Fibroblast of upper back skin (primary cell): ENCODE measurements around the gene TBK1.

Source experiments
- DNase-seq: peaks from one replicate; pipeline ENCODE4 v3.0.0-alpha.2; 2013

Gene TBK1

DNA sequence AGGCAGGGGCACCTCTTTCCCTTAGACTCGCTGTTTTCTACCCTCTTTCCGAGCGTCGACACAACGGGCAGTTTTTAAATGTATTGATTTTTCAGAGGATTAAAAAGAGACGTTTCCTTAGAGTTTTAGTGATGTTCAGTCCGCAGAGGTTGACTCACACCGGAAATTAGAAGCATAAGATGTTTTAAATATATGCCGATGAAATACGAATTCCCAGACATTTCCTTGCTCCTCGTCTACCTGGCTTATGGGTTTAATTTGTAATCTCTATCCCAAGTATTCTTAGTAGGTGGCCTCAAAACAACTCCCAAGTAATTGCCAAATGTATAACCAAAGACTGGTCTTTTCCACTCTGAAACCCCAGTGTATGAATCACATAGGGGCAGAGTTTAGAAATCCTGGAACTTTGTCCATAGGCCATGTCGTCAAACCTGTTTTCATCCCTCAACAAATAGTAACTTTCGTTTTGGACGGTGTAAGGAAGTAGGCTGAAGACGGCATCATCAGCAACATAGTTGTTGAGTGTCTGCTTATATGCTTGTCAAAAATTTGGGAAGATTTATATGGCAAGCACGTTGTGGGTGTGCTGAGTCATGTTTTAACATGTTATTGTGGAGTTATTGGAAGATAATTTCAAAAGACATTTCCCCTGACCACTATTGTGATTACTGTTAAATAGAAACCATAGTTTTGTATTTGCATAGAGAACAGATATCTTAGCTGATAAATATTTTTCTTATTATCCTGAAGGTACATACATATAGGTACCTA, 824 bp downstream of the TBK1 start:
- peak; percentile 81 for DNase-seq

DNA sequence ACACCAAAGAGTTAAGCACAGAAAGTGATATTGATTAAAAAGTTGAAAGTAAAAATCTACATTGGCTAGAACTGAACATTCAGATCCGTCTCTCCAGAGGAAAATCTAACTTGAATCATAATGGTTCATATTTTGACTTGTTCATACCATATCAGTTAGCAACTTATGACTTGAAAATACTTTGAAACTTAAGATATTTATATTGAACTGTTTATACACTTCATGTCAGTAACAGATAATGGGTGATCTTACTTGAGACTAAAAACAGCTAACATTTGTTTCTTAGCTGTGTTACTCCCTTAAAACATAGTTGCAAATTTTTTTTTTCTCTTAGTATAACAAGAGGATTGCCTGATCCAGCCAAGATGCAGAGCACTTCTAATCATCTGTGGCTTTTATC, 3.6 kb downstream of the TBK1 start:
- no peak for DNase-seq

DNA sequence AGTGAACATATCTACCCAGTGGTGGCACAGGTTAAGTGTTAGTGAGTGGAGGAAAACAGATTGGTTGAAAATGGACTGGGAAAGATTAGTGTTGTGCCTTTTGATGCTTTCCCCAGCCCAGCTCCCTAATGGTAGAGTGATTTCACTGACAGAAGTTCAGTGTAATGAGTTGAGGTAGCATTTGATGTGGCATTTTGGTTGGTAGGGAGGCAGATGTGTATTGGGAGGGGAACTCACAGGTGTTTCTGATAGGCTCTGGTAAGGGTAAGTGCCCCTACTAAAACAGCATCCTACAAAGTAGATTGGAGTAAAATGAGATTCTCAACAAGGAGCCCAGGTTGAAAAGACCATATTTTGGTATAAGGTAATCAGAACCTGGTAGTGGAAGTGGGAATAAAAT, 4.2 kb downstream of the TBK1 start:
- no peak for DNase-seq

DNA sequence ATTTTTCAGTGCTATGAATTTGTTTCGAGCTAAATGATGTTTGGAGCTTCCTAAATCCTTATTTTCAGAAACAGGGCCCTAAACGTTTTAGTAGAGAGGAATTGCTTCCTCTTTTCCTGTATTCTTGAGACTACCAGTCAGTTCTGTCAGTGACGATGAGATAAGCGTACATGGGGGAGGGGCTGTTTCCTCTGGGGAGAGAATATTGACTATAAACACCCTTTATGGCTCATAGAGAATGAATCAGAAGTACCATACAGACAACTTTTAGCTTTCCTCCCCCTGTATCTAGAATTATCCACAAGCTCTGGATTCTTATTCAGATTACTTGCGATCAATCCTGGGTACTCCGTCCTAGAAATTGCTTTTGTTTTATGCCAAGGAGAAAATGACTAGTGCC, 5.1 kb downstream of the TBK1 start:
- DNase-seq, result peak; percentile 13

DNA sequence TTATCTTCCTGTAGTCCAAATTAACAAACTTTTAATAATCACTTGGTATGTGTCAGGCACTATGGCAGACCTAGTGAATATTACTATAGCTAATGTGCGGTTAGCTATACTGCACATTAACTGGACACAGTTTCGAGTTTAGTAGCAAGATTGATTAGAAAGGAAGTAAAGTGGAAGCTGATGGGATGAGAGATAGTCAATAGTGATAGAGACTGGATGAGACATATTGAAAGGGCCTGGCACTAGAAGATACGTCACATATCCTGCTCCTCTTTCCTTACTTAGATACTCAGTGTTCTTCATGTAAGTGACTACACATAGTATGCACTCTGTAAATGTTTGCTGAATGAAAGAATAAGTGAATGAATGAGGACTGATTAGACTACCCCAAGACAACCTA, 5.5 kb downstream of the TBK1 start:
- no peak for DNase-seq

DNA sequence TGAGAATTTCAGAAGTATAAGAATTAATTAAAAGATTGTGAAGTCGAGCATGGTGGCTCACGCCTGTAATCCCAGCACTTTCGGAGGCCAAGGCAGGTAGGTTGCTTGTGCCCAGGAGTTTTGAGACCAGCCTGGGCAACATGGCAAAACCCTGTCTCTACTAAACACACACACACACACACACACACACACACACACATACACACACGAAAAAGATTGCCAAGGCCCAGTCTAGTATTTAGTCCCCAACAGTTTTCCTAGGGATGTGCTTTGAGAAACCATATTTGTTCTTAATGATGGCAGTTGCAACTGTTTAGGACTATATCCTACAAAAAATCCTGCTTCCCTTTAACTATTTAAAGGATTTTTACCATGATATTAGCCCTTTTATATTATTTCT, 6.0 kb downstream of the TBK1 start:
- no peak for DNase-seq

DNA sequence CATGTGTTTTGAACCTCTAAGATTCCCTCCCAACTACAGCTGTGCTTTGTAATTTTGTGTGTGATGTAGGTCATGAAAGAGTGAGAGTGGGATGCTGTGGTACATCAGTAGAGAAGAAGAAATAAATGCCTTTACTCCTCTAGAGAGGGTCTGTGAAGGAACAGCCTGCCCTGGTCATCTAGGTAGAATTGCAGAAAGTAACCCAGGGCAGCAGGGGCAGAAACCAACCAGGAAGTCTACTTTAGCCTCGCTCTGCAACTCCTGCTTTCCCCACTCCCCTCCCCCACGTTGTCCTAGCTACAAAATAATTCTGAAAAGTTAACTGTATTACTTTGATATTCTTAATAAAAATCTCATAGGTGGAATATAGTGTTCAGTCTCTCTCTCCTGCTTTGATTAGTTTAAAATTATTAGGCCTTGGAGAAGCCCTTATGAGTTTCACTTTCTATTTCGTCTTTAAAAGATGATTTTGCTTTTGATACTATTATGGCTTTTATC, 7.5 kb downstream of the TBK1 start:
- DNase-seq, result no peak

DNA sequence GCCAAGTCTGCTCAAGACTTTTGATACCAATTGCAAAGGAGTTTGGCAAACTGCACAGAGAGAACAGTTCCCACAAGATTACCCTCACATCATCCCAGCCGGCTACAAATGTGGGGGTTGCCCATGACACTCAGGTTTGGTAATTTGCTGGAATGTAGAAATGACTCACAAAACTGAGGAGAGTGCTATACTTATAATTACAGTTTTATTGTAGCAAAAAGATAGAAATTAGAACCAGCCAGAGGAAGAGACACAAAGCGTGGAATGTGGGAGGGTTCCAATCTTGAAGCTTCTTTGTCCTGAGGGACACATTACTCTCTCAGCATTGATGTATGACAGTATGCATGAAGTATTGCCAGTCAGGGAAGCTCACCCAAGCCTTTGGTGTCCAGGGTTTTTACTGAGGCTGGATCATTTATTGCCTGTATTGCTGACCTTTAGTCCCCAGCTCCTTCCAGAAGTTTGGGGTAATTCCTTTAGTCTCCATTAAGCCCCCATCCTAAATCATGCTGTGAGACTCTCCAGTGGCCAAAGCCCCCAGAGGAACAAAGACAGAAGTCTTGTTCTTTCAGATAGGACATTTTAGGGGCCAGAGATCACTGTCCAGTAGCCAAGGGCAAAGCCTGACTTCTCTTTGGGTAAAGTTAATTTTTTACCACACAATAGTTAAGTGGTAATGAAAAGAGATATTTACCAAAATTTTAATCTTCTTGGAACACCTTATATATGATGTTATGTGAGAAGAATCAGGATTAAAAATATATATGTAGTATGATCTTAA, 9.9 kb downstream of the TBK1 start:
- DNase-seq, result peak; percentile 96

DNA sequence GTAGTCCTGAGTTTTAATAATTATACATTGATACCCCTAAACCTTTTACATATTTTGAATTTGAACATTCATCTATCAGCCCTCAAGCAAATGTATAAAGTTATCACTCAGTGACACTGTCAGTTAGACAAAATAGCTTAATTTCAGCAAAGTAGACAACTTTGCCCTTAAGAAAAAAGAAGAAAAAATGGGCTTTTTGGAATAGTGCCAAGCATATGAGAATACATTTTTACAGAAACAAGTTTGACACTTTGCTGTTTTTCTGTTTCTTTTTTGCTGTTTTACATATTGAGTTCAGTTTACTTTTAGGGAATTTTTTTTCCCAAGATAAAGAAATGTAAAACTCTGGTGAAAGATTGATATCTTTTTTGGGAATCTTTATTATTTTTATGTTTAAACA, 14.3 kb downstream of the TBK1 start:
- DNase-seq, result no peak

DNA sequence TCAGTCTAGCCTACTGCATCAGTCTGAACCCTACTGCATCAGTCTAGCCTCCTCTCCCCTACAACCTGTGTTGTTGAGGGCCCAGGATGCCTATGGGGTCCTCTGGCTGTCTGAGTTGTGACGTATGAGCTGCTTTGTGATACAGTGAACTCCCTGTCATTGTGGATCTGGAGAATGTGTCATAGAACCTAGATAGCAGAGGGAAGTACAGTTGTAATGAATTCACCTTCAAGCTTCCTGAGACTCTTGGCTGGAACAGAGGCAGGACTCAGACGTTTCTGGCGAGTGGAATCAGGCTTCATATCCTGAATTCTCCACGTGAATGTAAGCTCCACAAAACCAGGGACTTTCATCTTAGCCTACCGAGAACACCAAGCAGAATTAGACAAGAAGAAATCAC, 17.0 kb downstream of the TBK1 start:
- DNase-seq, result no peak

DNA sequence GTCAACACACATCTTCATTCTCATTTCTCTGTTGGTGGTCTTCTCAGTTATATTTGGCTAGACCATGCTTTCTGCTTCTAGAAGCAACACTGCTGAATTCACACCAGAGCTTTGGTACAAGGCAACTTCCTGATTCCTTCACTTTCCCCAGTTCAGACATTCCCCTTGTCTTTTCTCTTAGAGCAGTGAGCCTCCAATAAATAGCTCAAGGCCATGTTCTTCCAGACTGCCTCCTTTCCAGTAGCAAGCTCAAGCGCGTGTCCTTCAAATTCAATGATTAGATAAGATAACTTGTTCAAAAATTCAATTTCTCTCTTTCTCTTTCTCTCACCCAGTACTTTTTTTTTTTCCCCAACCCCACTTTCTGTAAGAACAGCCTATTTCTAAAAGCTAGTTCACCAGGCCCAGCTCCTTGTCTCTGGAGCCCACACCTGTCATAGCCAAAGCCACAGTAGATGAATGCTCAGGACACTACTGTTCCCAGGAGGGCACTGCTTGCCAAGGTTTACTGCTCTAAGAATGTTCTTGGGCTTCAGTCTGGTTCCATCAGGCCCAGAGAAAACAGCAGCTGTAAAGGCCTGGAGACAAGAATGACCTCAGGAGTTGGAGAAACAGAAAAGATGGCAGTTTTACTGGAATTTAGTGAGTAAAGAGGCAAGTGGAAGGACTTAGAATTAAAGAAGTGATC, 17.7 kb downstream of the TBK1 start:
- DNase-seq, result peak; percentile 27

DNA sequence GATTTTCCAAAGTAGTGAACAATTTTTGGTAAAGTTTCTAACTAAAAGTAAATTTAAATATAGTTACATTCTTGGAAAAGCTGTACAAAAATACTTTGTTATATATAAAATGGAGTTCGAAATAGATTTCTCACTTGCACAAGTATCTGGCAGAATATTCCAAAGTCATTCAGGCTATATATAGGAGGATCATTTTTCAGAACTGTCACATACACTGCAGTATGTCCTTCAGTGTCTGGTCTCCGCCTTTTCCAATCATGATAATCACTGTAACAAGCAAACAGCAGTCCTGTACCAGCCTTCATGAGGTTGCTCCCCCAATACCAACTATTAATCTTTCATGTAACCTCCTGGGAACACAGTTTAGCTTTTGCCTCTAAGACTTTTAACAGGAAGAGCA, 18.6 kb downstream of the TBK1 start:
- no peak for DNase-seq

DNA sequence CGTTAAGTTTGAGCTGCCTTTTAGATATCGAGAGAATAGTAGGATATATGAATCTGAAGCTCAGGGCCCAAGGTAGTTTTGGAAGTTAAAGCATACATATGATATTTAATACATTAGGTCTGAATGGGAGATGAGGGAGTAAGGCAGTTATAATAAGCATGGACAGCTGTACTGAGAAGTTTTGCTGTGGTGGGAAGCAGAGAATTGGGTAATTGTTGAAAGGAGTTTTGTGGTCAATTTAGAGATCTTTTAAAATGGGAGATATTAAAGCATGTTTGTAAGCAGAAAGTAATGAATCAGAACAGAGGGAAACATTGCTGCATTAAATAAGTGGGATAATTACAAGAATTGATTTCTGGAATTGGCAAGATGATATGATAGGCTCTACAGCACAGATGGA, 21.3 kb downstream of the TBK1 start:
- no peak for DNase-seq

DNA sequence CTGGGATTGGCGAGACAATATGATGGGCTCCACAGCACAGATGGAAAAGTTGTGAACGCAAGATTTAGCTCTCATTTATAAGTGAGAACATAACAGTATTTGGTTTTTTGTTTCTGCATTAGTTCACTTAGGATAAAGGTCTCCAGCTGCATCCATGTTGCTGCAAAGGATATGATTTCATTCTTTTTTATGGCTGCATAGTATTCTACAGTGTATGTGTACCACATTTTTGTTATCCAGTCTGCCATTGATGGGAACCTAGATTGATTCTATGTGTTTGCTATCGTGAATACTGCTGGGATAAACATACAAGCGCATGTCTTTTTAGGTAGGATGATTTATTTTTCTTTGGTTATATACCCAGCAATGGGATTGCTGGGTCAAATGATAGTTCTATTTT, 23.6 kb downstream of the TBK1 start:
- no peak for DNase-seq

DNA sequence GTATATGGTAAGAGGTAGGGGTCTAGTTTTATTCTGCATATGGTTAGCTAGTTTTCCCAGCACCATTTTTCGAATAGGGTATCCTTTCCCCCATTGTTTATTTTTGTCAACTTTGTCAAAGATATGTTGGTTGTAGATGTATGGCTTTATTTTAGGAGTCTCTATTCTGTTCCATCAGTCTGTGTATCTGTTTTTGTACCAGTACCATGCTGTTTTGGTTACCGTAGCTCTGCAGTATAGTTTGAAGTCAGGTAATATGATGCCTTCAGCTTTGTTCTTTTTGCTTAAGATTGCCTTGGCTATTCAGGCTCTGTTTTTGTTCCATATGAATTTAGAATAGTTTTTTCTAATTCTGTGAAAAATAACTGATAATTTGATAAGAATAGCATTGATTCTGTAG, 24.9 kb downstream of the TBK1 start:
- no peak for DNase-seq

DNA sequence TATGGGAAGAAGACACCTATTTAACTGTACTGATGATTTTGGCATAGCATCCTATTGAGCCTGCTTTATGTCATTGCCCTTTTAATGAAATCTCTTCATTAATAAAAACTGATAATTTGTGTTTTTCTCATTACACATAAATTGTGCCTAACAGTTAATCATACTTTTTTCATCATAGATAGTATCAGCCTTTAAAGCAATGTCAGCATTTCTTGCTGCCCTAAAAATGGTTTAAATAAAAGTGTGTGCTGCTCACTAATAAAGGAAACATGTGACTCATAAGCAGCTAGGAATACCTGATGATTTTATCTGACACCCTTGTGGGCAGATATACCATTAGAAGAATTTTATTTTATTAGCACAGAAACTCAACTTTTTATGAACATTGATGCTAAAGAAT, 26.7 kb downstream of the TBK1 start:
- DNase-seq, result no peak

DNA sequence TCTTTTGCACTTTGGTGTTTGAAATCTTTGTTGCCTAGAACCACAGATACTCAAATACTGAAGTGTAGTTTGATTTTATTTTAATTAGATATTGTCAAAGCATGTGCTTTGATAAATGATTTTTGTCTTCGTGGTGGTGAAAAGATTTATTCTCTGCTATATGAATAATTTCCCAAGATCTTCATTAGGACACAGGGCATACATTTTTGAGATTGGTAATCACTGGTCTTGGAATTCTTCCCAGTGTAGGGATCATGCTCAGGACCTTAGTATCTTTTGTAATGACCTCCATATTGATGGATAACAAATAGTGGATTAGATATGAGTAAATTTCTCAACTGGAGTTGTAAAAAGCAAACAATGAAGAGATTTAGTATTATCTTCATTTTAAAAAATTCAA, 28.2 kb downstream of the TBK1 start:
- peak; percentile 69 for DNase-seq

DNA sequence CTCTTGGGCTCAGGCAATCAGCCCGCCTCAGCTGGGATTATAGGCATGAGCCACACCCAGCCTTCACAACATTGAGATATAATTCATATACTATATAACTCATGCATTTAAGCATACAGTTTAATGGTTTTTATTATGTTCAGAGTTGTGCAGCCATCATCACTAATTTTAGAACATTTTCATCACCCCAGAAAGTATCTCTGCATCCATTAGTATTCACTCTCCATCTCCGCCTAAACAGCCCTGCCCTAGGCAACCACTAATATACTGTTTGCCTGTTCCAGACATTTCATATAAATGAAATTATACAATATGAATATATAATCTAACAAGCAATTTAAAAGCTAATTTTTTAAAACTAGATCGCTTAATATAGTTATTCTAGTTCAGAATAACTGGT, 34.7 kb downstream of the TBK1 start:
- no peak for DNase-seq

DNA sequence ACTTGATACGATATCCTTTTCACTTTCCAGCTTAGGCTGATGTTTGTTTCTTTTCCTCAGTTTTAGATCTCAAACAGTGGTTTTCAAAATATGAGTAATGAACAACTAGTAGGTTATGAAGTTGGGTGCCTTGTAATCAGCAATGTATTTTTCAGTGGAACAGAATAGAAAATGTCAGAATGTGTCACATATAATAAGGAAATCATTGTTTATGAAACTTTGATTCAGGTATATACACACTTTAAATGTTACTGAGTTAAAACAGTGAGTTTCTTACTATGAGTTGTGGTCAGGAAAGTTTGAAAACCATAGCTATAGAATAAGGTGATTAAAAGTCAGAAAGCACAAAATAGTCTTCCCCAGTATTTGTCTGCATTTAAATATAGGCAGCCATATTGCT, 39.8 kb downstream of the TBK1 start:
- no peak for DNase-seq

DNA sequence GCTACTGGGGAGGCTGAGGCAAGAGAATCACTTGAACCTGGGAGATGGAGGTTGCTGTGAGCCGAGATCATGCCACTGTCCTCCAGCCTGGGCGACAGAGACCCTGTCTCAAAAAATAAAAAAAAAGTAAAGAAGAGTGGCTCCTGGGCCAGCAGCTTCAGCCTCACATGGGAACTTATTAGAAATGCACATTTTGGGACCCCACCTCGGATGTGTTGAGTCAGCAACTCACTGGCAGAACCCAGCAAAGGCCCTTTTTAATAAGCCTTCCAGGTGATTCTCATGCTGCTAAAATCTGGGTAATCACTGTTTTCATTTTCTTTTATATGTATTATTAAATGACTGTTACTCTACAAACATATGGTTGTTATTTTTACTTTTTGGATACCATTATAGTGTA, 41.6 kb downstream of the TBK1 start:
- DNase-seq, result no peak

DNA sequence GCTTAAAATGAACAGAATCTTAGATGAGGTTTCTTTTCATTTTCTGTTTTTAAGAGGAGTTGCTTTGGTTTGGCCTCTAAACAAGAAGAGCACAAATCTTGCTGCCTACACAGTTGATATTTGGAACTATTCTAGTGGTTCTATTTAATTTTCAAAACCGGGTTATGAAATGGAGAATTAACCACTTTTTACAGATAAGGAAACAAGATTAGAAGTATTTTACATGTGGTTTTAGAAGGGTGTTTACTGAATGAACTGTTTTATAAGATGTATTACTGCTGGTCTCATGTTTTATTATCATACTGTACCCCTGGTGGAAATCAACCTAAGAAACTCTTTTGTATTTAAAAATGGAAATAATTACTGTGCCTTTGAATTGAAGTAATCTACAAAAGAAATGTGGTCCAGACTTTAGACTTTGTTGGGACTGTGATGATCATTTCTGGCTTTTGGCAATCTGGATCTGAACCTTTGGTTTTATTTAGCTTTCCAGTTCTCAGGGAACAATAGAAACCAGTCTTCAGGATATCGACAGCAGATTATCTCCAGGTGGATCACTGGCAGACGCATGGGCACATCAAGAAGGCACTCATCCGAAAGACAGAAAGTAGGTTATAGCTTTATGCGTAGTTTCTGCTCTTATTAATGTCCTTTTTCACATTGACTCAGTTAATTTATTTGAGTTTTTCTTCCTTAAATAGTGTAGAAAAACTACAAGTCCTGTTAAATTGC, 43.2 kb downstream of the TBK1 start:
- DNase-seq, result no peak

DNA sequence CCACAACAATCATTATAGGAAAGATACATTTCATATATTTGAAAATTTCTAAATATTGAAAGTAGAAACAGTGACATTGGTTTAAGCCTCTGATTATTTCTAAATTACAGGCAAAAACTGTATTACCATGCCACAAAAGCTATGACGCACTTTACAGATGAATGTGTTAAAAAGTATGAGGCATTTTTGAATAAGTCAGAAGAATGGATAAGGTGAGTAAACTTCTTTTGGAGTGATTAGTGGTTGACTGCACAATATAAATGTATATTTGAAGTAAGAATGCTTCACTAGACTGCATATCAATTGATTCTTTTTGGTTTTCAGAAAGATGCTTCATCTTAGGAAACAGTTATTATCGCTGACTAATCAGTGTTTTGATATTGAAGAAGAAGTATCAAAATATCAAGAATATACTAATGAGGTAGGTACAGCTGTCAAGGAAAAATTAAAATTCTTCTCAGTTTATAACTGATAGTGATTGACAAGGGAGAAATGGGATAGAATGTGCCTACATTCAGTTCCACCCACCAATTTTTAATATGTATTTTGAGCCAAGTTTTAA, 45.0 kb downstream of the TBK1 start:
- DNase-seq, result no peak

DNA sequence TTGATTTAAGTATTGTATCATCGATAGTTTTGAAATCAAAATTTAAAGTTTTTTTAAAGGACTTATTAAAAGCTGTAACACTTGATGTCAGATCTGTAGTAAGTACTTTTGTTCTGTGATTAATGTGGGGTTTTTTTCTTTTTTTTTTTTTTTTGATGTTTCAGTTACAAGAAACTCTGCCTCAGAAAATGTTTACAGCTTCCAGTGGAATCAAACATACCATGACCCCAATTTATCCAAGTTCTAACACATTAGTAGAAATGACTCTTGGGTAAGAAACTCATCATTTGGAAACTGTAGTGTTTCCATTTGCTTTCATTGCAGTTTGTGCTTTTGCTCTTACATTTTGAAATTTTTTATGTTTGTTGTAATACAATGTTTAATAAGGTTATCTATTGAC, 45.6 kb downstream of the TBK1 start:
- no peak for DNase-seq
